ENCODE measurements around the gene RBM34.
A peak's percentile ranks its signal among the peaks of the same experiment; 100 is the strongest.
"Not testable (repeated sequence)": the region's sequence is repeated elsewhere in the genome, so short reads cannot be mapped to it uniquely, and the experiment has no call there.

The RBM34 gene

GRCh38 chr1:235093013-235093695, 67.9 kb downstream of the RBM34 start:
- Histone ChIP-seq H3K4me2 (peak overlapping the region in 10 of 11 experiments; percentile 15 to 61 (median 34); a peak in 13 of 22 replicates), H3K36me3 (no peaks in the 10 kb centered on the region), H3K27me3 (no peaks in the 10 kb centered on the region), H3K27ac (0 out of 22 replicates have a peak overlapping the region, but pooled peaks of 2 of the 11 experiments have one; percentile 6 to 20), H3K4me1 (peaks cover 9 to 26% (median 22%) of the 10 kb centered on the region in 10 experiments; a peak in 19 of 20 replicates), H3K9ac (peak overlapping the region in 3 of 11 experiments; percentile 26 to 42 (median 35); a peak in 3 of 22 replicates), H3K4me3 (no peak overlapping the region), H4K20me1 (no peaks in the 10 kb centered on the region), H3K9me3 (replicated peaks in 1 of 11) (no peaks in the 10 kb centered on the region)
- TF ChIP-seq Cebpa-rat (IDR thresholded peaks at IDR 0.05): no peak

- H4K20me1 ChIP-seq; H3K27me3 ChIP-seq; H3K36me3 ChIP-seq; H3K9me3 ChIP-seq (replicated peaks in 1 of 11); H3K9ac ChIP-seq; H3K4me3 ChIP-seq; H3K4me2 ChIP-seq; H3K27ac ChIP-seq: not testable (repeated sequence)
- H3K4me1 ChIP-seq: peaks cover 9 to 26% (median 22%) of the 10 kb centered on the region in 10 experiments; a peak in 19 of 20 replicates
Observed at GRCh38 chr1:235092415-235092814, 68.6 kb downstream of the RBM34 start.

DNA sequence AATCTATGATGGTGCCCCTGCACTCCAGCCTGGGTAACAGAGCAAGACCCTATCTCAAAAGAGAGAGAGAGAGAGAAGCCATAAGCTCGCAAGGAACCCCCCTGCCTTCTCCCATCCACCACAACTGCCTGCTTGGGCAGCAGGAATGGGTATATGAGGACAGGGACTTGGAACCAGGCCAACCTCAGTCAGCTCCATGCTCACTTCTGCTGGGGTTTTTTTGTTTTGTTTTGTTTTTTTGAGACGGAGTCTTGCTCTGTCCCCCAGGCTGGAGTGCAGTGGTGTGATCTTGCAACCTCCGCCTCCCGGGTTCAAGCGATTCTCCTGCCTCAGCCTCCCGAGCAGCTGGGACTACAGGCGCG, 69.0 kb downstream of the RBM34 start:
- not testable (repeated sequence) for H3K4me3 ChIP-seq; H3K27ac ChIP-seq; H3K4me2 ChIP-seq; H3K27me3 ChIP-seq; H3K36me3 ChIP-seq; H3K9me3 ChIP-seq (replicated peaks in 1 of 11); H3K9ac ChIP-seq; H4K20me1 ChIP-seq
- H3K4me1 ChIP-seq: peaks cover 9 to 26% (median 22%) of the 10 kb centered on the region in 10 experiments; a peak in 19 of 20 replicates

GRCh38 chr1:235091319-235092044, 69.6 kb downstream of the RBM34 start:
- H3K9me3 ChIP-seq (replicated peaks in 1 of 11); H4K20me1 ChIP-seq; H3K27ac ChIP-seq; H3K9ac ChIP-seq; H3K36me3 ChIP-seq; H3K27me3 ChIP-seq; H3K4me3 ChIP-seq: not testable (repeated sequence)
- Histone ChIP-seq H3K4me1 (peaks cover 9 to 26% (median 22%) of the 10 kb centered on the region in 10 experiments; a peak in 19 of 20 replicates), H3K4me2 (peak overlapping the region in 7 of 11 experiments; percentile 3 to 51 (median 34); a peak in 11 of 22 replicates)

DNA sequence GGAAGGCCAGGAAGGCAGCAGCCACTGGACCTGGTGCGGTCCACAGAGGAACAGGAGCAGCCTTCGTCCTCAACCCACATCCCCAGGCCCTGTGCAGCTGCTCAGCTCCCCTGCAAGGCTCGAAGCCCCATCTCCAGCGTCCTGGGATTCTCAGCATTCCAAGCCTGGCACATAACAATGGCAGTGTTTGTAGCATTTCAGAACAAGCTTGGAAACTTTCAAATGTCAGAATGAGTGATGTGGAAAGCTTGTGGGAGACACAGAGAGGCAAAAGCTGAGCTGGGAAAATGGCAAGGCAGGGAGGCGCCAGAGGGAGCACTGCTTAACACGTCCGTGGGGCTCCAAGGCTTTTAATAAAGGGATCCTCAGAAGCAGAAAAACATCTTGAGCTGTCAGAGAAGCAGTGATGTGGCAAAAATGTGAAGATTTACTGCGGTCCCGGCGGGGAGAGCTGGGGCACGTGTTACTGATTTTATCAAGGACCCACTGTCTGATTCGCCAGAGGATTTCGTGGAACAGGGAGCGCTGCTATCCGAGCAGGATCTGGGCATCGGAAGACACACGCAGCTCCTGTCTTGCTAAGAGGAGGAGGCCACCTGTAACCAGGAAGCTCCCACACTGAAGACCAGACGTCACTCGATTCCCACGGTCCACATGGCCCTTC, 70.5 kb downstream of the RBM34 start:
- no peaks in the 10 kb centered on the region for H3K36me3 ChIP-seq
- H3K9me3 ChIP-seq (replicated peaks in 1 of 11): no peaks in the 10 kb centered on the region
- no peak overlapping the region for H3K4me3 ChIP-seq
- peak overlapping the region in 5 of 11 experiments; percentile 4 to 21 (median 13); a peak in 4 of 22 replicates for H3K9ac ChIP-seq
- TF ChIP-seq Cebpa-rat (IDR thresholded peaks at IDR 0.05): no peak
- no peaks in the 10 kb centered on the region for H3K27me3 ChIP-seq
- H3K4me1 ChIP-seq: peaks cover 9 to 31% (median 26%) of the 10 kb centered on the region in 10 experiments
- H4K20me1 ChIP-seq: no peaks in the 10 kb centered on the region
- H3K27ac ChIP-seq: no peak overlapping the region
- H3K4me2 ChIP-seq: peak overlapping the region in 7 of 11 experiments; percentile 0 to 51 (median 34); a peak in 12 of 22 replicates

DNA sequence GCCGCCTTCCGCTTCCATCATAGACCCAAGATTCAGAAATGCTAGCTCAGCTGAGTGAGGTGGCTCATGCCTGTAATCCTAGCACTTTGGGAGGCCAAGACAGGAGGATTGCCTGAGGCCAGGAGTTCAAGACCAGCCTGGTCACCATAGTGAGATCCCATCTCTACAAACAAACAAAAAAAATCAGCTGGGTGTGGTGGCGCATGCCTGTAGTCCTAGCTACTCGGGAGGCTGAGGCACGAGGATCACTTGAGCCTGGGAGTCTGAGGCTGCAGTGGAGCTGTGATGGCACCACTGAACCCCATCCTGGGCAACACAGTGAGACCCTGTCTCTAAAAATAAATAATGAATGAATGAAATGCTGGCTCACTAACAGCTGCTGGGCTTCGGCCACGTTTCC, 72.1 kb downstream of the RBM34 start:
- peaks cover 24 to 47% (median 43%) of the 10 kb centered on the region in 10 experiments for H3K4me1 ChIP-seq

GRCh38 chr1:235088430-235088829, 72.6 kb downstream of the RBM34 start:
- H3K4me2 ChIP-seq: no peak overlapping the region
- H3K4me1 ChIP-seq: peaks cover 25 to 48% (median 42%) of the 10 kb centered on the region in 10 experiments
- TF ChIP-seq Cebpa-rat (IDR thresholded peaks at IDR 0.05): no peak
- no peak overlapping the region for H3K27ac ChIP-seq
- H3K36me3 ChIP-seq: no peaks in the 10 kb centered on the region
- H3K4me3 ChIP-seq: no peak overlapping the region
- no peaks in the 10 kb centered on the region for H4K20me1 ChIP-seq
- H3K9me3 ChIP-seq (replicated peaks in 1 of 11): no peaks in the 10 kb centered on the region
- no peaks in the 10 kb centered on the region for H3K27me3 ChIP-seq
- H3K9ac ChIP-seq: no peak overlapping the region

More for the DNA sequence above, 72.1 kb downstream of the RBM34 start:
- no peaks in the 10 kb centered on the region for H4K20me1 ChIP-seq
- H3K9me3 ChIP-seq (replicated peaks in 1 of 11): no peaks in the 10 kb centered on the region
- no peak overlapping the region for H3K4me3 ChIP-seq
- no peak overlapping the region for H3K9ac ChIP-seq
- no peak for TF ChIP-seq Cebpa-rat (IDR thresholded peaks at IDR 0.05)
- no peak overlapping the region for H3K4me2 ChIP-seq
- H3K36me3 ChIP-seq: no peaks in the 10 kb centered on the region
- H3K27me3 ChIP-seq: no peaks in the 10 kb centered on the region
- H3K27ac ChIP-seq: no peak overlapping the region

DNA sequence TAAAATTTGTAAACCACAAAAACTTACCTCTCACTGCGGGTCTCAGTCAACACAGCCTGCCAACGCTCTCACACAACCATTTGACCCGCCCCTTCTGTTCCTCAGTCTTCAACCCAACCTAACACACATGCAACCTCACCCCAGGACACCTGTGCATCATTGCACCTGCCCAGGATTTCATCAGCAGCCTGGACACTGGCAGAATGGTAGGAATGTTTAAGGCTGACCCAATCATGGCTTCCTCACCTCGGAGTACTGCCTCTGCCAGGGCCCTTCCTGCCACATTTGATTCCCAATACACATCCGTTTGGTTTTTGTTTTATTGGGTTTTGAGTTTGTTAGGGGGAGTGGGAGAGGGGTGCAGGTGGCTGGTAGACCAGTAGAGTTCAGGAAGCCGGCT, 73.1 kb downstream of the RBM34 start:
- Histone ChIP-seq H3K9ac (no peak overlapping the region), H3K27ac (no peak overlapping the region), H3K4me1 (peaks cover 25 to 48% (median 42%) of the 10 kb centered on the region in 10 experiments), H3K9me3 (replicated peaks in 1 of 11) (no peaks in the 10 kb centered on the region), H4K20me1 (no peaks in the 10 kb centered on the region), H3K36me3 (no peaks in the 10 kb centered on the region), H3K27me3 (no peaks in the 10 kb centered on the region), H3K4me3 (no peak overlapping the region), H3K4me2 (no peak overlapping the region)
- no peak for TF ChIP-seq Cebpa-rat (IDR thresholded peaks at IDR 0.05)

GRCh38 chr1:235085411-235086117, 75.5 kb downstream of the RBM34 start:
- H3K4me1 ChIP-seq: peaks cover 48 to 58% (median 56%) of the 10 kb centered on the region in 10 experiments
- peak overlapping the region in 10 of 11 experiments; percentile 48 to 90 (median 83); a peak in 16 of 22 replicates for H3K4me2 ChIP-seq
- H3K27ac ChIP-seq: peak overlapping the region in 8 of 11 experiments; percentile 32 to 96 (median 88); a peak in 12 of 22 replicates
- H3K36me3 ChIP-seq; H3K9me3 ChIP-seq (replicated peaks in 1 of 11); H4K20me1 ChIP-seq; H3K4me3 ChIP-seq; H3K27me3 ChIP-seq: not testable (repeated sequence)
- H3K9ac ChIP-seq: peak overlapping the region in 6 of 11 experiments; percentile 8 to 74 (median 54); a peak in 8 of 22 replicates

Measured in BLaER1 treated with 17β-estradiol and CSF1 and Interleukin-3, amounts not matched to agents 10 nM and 100 nM (cell line).